Liver (tissue), 9 donors: ENCODE results near the gene FSD1. TPM values are rescaled to one million over a fixed set of nuclear protein-coding genes. Genes with fewer than 3 reads are reported as not detected.

Experiments
- DNase-seq: peaks from one replicate; pipeline ENCODE4 v3.0.0-alpha.2; 2017; ENCODE audit warnings: low spot score
- H3K27ac ChIP-seq, 2 donors: one replicate each; pipeline ENCODE4 v1.7.0; 2013; ENCODE audit warnings: inconsistent platforms in 2 of 2, low read length in 2 of 2, control low read depth in 1 of 2, low read depth in 1 of 2, mild to moderate bottlenecking in 1 of 2
- H3K27me3 ChIP-seq, 4 donors: one replicate each; pipeline versions ENCODE4 v1.6.1 to v1.7.0; 2013; ENCODE audit warnings: low read length in 3 of 4, inconsistent platforms in 1 of 4, mild to moderate bottlenecking in 1 of 4, moderate library complexity in 1 of 4; ENCODE audit not compliant: control insufficient read depth in 4 of 4, insufficient read depth in 4 of 4
- H3K36me3 ChIP-seq, 4 donors: one replicate each; pipeline versions ENCODE4 v1.6.1 to v1.7.0; 2013; ENCODE audit warnings: low read length in 3 of 4, mild to moderate bottlenecking in 3 of 4, low read depth in 1 of 4, moderate library complexity in 1 of 4; ENCODE audit not compliant: control insufficient read depth in 4 of 4, insufficient read depth in 3 of 4
- H3K4me1 ChIP-seq, 4 donors: one replicate each; pipeline versions ENCODE4 v1.6.1 to v1.7.0; 2013; ENCODE audit warnings: low read length in 3 of 4, mild to moderate bottlenecking in 3 of 4, moderate library complexity in 1 of 4; ENCODE audit not compliant: control insufficient read depth in 4 of 4, insufficient read depth in 4 of 4
- H3K4me3 ChIP-seq, 3 donors: one replicate each; pipeline versions ENCODE4 v1.6.1 to v1.7.0; 2013; ENCODE audit warnings: low read length in 3 of 3, control low read depth in 1 of 3, low read depth in 1 of 3, mild to moderate bottlenecking in 1 of 3
- H3K9ac ChIP-seq, 2 donors: one replicate each; pipeline ENCODE4 v1.7.0; 2013; ENCODE audit warnings: low read length in 2 of 2, mild to moderate bottlenecking in 2 of 2, moderate library complexity in 2 of 2, control low read depth in 1 of 2, low read depth in 1 of 2
- H3K9me3 ChIP-seq, 4 donors: one replicate each; pipeline versions ENCODE4 v1.6.1 to v1.7.0; 2013; ENCODE audit warnings: low read length in 3 of 4; ENCODE audit not compliant: control insufficient read depth in 4 of 4
- ATF3 ChIP-seq: IDR thresholded peaks from 2 replicates; pipeline ENCODE4 v1.6.1; 2016; ENCODE audit warnings: antibody characterized with exemption
- CTCF ChIP-seq: fragments of 150-350 bp; IDR thresholded peaks from 2 replicates; pipeline ENCODE4 v1.5.1; 2017; ENCODE audit warnings: improper control_type of control experiment, low read depth, low read length; ENCODE audit not compliant: missing input control
- EGR1 ChIP-seq, 2 donors: IDR thresholded peaks; 2 replicates each; pipeline ENCODE4 v1.6.1; 2016 to 2018; ENCODE audit warnings: antibody characterized with exemption in 2 of 2, low read depth in 2 of 2
- FOXA1 ChIP-seq: IDR thresholded peaks from 2 replicates; pipeline ENCODE4 v1.6.1; 2016; ENCODE audit warnings: antibody characterized with exemption
- FOXA2 ChIP-seq: IDR thresholded peaks from 2 replicates; pipeline ENCODE4 v1.6.1; 2016; ENCODE audit warnings: antibody characterized with exemption
- GABPA ChIP-seq, 2 donors: IDR thresholded peaks in 1 of 2; conservative IDR thresholded peaks in 1 of 2; 2 replicates each; pipeline ENCODE4 v1.6.1; 2016; ENCODE audit warnings: antibody characterized with exemption in 2 of 2, mild to moderate bottlenecking in 1 of 2, moderate library complexity in 1 of 2
- HNF4A ChIP-seq, 2 donors: conservative IDR thresholded peaks; 2 replicates each; pipeline ENCODE4 v1.6.1; 2016; ENCODE audit warnings: antibody characterized with exemption in 2 of 2, mild to moderate bottlenecking in 2 of 2
- JUND ChIP-seq, 2 donors: IDR thresholded peaks; 2 replicates each; pipeline ENCODE4 v1.6.1; 2016; ENCODE audit warnings: antibody characterized with exemption in 2 of 2
- MAX ChIP-seq: IDR thresholded peaks from 2 replicates; pipeline ENCODE4 v1.6.1; 2016; ENCODE audit warnings: antibody characterized with exemption
- NR2F2 ChIP-seq: IDR thresholded peaks from 2 replicates; pipeline ENCODE4 v1.6.1; 2016; ENCODE audit warnings: antibody characterized with exemption
- RAD21 ChIP-seq, 2 donors: IDR thresholded peaks; 2 replicates each; pipeline ENCODE4 v1.6.1; 2016; ENCODE audit warnings: antibody characterized with exemption in 2 of 2, mild to moderate bottlenecking in 2 of 2
- REST ChIP-seq: IDR thresholded peaks from 2 replicates; pipeline ENCODE4 v1.6.1; 2016; ENCODE audit warnings: antibody characterized with exemption, mild to moderate bottlenecking
- RXRA ChIP-seq, 2 donors: IDR thresholded peaks; 2 replicates each; pipeline ENCODE4 v1.6.1; 2017 to 2018; ENCODE audit warnings: antibody characterized with exemption in 2 of 2, mild to moderate bottlenecking in 1 of 2
- SP1 ChIP-seq: IDR thresholded peaks from 2 replicates; pipeline ENCODE4 v1.6.1; 2018; ENCODE audit warnings: antibody characterized with exemption, mild to moderate bottlenecking
- YY1 ChIP-seq: IDR thresholded peaks from 2 replicates; pipeline ENCODE4 v1.6.1; 2016; ENCODE audit warnings: antibody characterized with exemption, mild to moderate bottlenecking
- ZBTB33 ChIP-seq: IDR thresholded peaks from 2 replicates; pipeline ENCODE4 v1.6.1; 2016; ENCODE audit warnings: antibody characterized with exemption
- WGBS: extraction: QIAGEN DNeasy Blood & Tissue Kit; methylation state at CpG from one replicate; pipeline ENCODE4 v1.1.7; 2013; 5-methylcytosine and 5-hydroxymethylcytosine counted together
- polyA plus RNA-seq, 2 donors: library from polyadenylated mRNA; stranded (reverse) in 1 of 2; unstranded in 1 of 2; fragments of 200-250 nt in 1 of 2; fragments of >200 nt in 1 of 2; fragmentation: Nextera tagmentation in 1 of 2; extraction: Ambion mirVana in 1 of 2; gene quantifications; one replicate each; pipeline versions ENCODE4 v1.2.1 to v1.2.3, GENCODE V29; 2013 to 2015
- total RNA-seq, 2 donors: library from RNA; depleted of rRNA; stranded (reverse); fragments of >200 nt; gene quantifications; one replicate each; pipeline ENCODE4 v1.2.3, GENCODE V29; 2014
- donor health status: healthy.
- donor health status: healthy.
- donor health status: healthy.
- donor health status: healthy.
- donor health status: healthy.

FSD1 gene
- total and polyA plus RNA-seq, 4 donors: 0.05 to 0.92 (median 0.19) TPM; not detected in 1

GRCh38 chr19:4305257-4305612 lies 837 bp downstream of the FSD1 start:
- no peaks in the 10 kb centered on the region for H3K27me3 ChIP-seq
- no peaks in the 10 kb centered on the region for H3K36me3 ChIP-seq
- WGBS: 82% methylated on average over 7 of the region's 7 CpGs

GRCh38 chr19:4305659-4306058 lies 1.3 kb downstream of the FSD1 start:
- no peaks in the 10 kb centered on the region for H3K27me3 ChIP-seq
- H3K9me3 ChIP-seq: no peaks in the 10 kb centered on the region
- WGBS: 87% methylated on average over 16 of the region's 16 CpGs
- H3K9ac ChIP-seq: no peak overlapping the region
- H3K27ac ChIP-seq: no peak overlapping the region
- no peak for DNase-seq
- no peak overlapping the region for H3K4me3 ChIP-seq
- H3K36me3 ChIP-seq: no peaks in the 10 kb centered on the region
- no peaks in the 10 kb centered on the region for H3K4me1 ChIP-seq
- TF ChIP-seq EGR1 (IDR thresholded peaks at IDR 0.05; ENCODE audit: low read depth in 2 of 2) (no peak), NR2F2 (no peak), CTCF (no peak), ZBTB33 (no peak), HNF4A (conservative IDR thresholded peaks at IDR 0.05) (no peak), RXRA (IDR thresholded peaks at IDR 0.05) (no peak), FOXA1 (no peak), JUND (IDR thresholded peaks at IDR 0.05) (no peak), SP1 (no peak), RAD21 (IDR thresholded peaks at IDR 0.05) (no peak), ATF3 (no peak), FOXA2 (no peak), GABPA (IDR thresholded peaks at IDR 0.05 in 1 of 2, conservative IDR thresholded peaks at IDR 0.05 in 1 of 2) (no peak), MAX (no peak), REST (no peak), YY1 (no peak)

More at GRCh38 chr19:4305257-4305612, 837 bp downstream of the FSD1 start:
- no peak overlapping the region for H3K4me3 ChIP-seq
- no peaks in the 10 kb centered on the region for H3K9me3 ChIP-seq
- no peak overlapping the region for H3K9ac ChIP-seq
- H3K27ac ChIP-seq: no peak overlapping the region
- H3K4me1 ChIP-seq: no peaks in the 10 kb centered on the region
- DNase-seq: no peak
- TF ChIP-seq MAX: no peak
